ENCODE measurements around the gene PIGU.

- no peak for TF ChIP-seq EZH2 (IDR thresholded peaks at IDR 0.05; ENCODE audit: low read length, missing control alignments)
- no peak for TF ChIP-seq CTCF (conservative IDR thresholded peaks at IDR 0.05 in 1 of 2, IDR thresholded peaks at IDR 0.05 in 1 of 2; ENCODE audit: low read depth in 1 of 2, low read length in 2 of 2)
These were observed 147.2 kb downstream of the PIGU start for GRCh38 chr20:34529742-34530141.
